Measurements from ENCODE around the gene ADRA2B.

- TF ChIP-seq CTCF (IDR thresholded peaks at IDR 0.05) = no peak
- no peak for TF ChIP-seq POLR2A (IDR thresholded peaks at IDR 0.05)
These were observed 13.3 kb upstream of the ADRA2B start for GRCh38 chr2:96129528-96130120.
